C4-2B (cell line): ENCODE results near the gene PPIF.
A peak's percentile ranks its signal among the peaks of the same experiment; 100 is the strongest.

Source experiments
- H3K27ac ChIP-seq: fragments of 450-650 bp; 2 replicates; pipeline ENCODE4 v1.5.1; 2017
- ZFX ChIP-seq: fragments of 450-650 bp; IDR thresholded peaks from 2 replicates; pipeline ENCODE4 v1.6.1; 2017
- TF ChIP-seq, protein P1 (sequence below): fragments of 450-650 bp; conservative IDR thresholded peaks from 2 replicates; pipeline ENCODE4 v1.5.1; 2017; ENCODE audit warnings: mild to moderate bottlenecking

The PPIF gene

DNA sequence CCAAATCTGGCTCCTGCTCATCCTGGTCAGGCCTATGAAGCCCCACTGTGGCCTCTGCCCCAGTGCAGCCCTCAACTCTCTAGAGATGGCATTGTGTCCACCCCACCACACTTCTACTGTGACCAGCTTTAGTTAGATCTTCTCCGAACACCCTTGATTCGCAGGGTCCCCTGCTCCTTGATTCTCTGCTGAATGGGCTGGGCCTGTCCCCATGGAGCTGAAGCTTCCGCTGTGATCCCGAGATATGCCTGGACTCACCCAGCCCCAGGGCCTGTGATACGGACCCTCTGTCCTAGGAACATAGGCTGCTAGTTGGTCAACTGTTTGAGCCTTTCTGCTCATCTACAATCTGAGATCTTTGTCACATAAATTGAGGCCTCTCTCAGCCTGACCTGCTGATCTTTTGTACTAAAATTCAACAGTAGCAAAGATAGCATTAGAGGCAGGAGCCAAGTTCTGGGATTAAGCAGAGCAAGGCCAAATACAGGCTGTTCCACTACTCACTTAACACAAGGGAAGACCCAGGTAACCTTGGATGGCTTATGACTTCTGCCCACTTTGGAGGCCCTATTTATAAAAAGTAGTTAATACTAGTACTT, 6.5 kb upstream of the PPIF start:
- peak overlapping the region; percentile 99 for H3K27ac ChIP-seq
- no peak for TF ChIP-seq ZFX
- TF ChIP-seq, protein P1, sequence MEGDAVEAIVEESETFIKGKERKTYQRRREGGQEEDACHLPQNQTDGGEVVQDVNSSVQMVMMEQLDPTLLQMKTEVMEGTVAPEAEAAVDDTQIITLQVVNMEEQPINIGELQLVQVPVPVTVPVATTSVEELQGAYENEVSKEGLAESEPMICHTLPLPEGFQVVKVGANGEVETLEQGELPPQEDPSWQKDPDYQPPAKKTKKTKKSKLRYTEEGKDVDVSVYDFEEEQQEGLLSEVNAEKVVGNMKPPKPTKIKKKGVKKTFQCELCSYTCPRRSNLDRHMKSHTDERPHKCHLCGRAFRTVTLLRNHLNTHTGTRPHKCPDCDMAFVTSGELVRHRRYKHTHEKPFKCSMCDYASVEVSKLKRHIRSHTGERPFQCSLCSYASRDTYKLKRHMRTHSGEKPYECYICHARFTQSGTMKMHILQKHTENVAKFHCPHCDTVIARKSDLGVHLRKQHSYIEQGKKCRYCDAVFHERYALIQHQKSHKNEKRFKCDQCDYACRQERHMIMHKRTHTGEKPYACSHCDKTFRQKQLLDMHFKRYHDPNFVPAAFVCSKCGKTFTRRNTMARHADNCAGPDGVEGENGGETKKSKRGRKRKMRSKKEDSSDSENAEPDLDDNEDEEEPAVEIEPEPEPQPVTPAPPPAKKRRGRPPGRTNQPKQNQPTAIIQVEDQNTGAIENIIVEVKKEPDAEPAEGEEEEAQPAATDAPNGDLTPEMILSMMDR: no peak

DNA sequence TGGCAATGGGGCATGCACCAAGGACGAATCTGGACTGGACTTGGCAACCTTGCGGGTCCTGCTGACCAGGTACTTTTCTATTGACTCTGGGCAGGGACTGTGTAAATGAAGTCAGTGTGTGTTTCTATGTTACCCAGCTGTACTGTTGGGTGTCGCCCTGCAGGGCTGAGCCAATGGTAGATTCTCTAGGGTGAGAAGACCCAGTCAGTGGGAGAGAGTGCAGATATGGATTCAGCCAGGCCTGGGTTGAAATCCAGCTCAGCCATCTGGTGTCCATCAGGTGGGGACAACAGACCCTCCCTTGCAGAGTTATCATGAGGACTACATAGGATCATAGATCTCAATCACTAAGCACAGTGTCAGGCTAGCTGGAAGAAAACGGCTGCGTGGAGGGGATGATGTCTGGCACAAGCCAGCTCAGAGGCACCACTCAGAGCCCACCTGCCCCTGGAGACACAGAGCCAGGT, 4.9 kb upstream of the PPIF start:
- H3K27ac ChIP-seq: peak overlapping the region; percentile 99
- TF ChIP-seq, protein P1: no peak
- TF ChIP-seq ZFX: no peak

DNA sequence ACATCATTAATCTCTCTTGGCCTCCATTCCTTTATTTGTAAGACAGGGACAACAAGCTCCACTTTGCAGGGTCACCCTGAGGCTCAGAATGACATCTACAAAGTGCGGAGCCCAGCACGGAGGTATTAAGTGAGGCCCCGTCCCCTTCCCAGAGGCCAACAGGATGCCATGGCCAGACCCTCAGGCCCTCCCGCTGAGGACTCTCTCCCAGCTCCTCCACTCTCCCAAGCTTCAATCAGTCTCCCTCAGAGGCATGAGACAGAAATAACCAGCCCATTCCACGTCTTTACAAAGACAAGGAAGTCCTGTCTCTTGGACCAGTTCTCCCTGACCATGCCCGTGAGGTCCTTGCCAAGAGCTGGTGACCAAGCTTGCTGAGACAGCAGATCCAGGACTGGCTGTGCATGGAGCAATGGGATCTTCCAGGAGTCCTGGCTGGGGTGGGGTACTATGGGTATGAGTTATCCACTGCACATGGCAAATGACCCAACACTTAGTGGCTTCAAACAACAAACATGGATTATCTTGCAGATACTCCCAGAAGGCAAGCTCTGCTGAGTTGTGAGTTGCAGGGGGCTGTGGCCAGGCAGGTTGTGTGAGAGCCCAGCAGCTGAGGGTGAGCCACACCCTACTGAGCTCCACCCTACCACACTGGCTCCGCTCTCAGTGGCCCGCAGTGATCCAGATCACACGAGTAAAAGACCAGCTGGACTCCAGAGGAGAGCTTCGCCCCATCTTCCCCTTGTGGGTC, 4.3 kb upstream of the PPIF start:
- H3K27ac ChIP-seq: peak overlapping the region; percentile 99
- TF ChIP-seq, protein P1: no peak
- TF ChIP-seq ZFX: no peak

DNA sequence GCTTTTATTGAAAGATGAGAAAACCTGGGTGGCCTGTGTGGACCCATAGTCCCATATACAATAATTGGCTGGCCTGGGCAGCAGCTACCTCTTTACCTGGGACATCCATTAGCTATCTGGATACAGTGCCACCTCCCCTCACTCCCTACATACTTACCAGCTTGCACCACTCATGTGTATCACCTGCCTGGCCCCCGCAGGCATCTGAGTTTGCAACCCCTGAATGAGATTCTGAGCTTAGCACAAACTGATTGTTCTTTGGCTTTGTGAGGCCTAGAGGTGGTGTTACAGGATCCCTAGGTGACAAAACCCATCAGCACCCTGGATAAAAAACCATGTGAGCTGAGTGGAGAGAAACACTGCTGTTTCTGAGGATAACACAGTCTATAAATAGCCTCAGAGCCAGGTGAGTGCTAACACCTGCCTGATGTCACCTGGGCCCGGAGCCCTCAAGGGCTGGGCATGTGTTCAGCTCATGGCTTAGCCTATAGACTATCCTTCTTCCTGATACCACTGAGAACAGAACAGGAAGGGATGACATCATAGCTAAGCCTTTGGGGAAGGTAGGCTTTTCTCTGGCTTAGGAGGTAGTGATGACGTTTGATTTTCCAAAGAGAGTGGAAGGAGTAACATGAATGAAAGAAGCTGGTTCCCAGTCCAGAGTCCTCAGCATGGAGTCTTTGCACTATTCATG, 2.6 kb upstream of the PPIF start:
- H3K27ac ChIP-seq: peak overlapping the region; percentile 99
- TF ChIP-seq ZFX: no peak
- TF ChIP-seq, protein P1: no peak

DNA sequence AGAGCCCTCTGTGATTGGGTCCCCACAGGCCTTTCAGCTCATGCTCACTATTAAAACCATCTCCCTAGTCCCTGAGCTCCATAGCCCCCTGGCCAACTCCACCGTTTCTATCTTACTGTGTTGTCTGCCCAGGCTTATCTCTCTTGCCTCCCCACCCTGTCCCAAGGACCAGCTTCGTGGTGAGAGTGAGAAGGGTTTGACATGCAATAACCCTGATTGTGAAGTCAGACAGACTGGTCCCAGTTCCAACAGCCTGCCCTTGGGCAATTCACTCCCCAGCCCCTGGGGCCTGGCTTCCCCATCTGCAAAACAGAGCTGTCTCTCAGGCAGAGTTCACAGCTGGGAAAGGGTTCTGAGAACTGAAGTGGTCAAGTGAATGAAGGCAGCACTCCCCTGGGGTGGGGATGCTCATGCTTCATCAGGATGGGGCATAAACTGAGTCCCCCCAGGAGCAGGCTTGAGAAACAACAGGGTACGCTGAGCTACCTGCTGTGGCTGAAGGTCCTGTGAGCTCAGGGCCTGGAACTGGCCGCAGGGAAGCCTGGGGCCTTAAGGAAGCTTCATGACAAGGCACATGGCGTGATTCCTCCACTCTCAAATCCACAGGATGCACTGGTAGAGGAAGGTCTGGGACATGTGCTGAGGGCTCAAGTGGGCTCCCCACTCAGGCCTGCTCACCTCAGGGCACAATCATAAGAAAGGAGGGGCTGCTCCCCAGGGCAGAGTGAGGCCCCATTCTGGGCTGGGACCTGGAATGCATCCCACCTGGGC, 1.8 kb upstream of the PPIF start:
- TF ChIP-seq, protein P1: no peak
- TF ChIP-seq ZFX: no peak

DNA sequence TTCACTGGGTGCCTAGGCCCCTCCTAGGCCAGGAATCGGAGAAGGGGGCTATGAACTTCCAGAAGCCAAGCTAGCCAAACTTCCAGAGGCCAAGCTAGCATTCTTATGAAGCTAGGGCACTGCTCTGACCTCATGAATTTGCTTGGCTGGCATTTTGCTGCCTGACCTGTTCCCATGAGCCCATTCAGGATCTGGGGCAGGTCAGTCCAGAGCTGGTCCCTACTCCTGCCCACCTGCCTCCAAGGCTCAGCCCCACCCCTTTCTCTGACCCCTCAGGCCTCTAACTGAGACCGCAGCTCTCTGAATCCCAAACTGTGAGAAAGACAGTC, 1.3 kb upstream of the PPIF start:
- TF ChIP-seq ZFX: no peak
- TF ChIP-seq, protein P1: no peak
- H3K27ac ChIP-seq: peak overlapping the region; percentile 99

More for the DNA sequence above, 1.8 kb upstream of the PPIF start:
- H3K27ac ChIP-seq: peak overlapping the region; percentile 99
